NCI-H2227 treated with DMSO at 0.1 percent for 48 hours (cell line): ENCODE results near the gene ZNF44.

Source experiments
- DNase-seq: peaks from one replicate; lab custom pipeline; 2025; lab: John Stamatoyannopoulos, UW

ZNF44 gene

DNA sequence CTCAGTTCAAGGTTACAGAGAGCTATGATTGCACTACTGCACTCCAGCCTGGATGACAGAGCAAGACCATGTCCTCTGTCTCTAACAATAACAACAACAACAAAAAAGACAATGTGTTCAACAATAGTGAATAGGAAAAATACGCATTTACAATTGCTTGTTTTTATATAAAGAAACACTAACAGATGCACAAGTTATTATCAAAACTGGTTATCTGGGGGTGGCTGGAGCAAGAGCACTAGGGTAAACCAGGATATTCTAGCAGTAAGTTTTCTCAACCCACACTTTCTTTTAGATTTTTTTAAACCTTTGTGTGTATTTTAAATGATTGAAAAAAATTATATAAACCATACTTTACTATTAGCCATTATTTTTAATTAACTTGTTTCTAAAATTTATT is 33.1 kb downstream of the ZNF44 start:
- DNase-seq = no peak

GRCh38 chr19:12260861-12261260 is 33.8 kb downstream of the ZNF44 start:
- no peak for DNase-seq

DNA sequence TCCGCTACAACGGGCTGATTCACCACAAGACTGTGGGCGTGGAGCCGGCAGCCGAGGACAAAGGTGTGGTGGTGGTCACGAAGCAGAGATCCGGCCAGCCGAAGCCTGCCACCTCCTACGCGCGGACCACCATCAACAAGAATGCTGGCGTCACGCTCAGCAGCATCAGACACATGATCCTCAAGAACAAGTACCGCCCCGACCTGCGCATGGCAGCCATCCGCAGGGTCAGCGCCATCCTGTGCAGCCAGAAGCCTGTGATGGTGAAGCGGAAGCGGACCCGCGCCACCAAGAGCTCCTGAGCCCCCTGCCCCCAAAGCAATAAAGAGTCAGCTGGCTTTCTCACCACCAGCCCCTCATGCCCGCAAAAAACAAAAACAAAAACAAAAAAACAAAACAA is 34.4 kb downstream of the ZNF44 start:
- no peak for DNase-seq

GRCh38 chr19:12255372-12255771 is 39.3 kb downstream of the ZNF44 start:
- no peak for DNase-seq

DNA sequence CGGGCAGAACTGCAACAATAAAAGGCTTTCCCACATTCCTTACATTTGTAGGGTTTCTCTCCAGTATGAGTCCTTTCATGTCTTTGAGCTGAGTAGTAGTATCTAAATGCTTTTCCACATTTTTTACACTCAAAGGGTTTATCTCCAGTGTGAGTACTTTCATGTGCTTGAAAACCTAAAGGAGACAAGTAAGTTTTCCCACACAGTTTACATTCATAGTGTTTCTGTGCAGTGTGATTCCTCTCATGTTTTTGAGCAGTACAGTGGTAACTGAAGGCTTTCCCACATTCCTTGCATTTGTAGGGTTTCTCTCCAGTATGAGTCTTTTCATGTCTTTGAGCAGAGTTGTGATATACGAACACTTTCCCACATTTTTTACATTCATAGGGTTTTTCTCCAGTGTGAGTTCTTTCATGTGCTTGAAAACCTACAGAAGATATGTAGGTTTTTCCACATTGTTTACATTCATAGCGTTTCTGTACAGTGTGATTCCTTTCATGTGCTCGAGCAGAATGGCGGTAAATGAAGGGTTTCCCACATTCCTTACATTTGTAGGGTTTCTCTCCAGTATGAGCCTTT is 47.0 kb downstream of the ZNF44 start:
- no peak for DNase-seq

DNA sequence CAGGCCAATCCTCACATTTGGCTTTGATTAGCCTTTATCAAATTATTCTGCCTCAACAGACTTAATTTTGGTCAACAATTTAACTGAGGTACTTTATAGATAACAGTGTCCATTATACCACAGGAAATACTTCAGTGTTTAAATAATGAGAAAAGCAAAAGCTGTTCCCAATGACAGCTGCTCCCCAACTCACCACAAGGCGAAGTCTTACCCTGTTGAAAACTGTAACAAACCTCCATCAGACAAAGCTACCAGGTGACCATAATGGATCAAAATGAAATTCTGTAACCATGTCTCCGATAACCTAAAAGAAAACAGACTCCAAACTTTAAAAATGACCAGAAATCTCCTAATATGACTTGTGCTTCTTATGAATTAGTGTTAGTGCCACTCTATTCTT is 50.3 kb downstream of the ZNF44 start:
- DNase-seq = no peak

DNA sequence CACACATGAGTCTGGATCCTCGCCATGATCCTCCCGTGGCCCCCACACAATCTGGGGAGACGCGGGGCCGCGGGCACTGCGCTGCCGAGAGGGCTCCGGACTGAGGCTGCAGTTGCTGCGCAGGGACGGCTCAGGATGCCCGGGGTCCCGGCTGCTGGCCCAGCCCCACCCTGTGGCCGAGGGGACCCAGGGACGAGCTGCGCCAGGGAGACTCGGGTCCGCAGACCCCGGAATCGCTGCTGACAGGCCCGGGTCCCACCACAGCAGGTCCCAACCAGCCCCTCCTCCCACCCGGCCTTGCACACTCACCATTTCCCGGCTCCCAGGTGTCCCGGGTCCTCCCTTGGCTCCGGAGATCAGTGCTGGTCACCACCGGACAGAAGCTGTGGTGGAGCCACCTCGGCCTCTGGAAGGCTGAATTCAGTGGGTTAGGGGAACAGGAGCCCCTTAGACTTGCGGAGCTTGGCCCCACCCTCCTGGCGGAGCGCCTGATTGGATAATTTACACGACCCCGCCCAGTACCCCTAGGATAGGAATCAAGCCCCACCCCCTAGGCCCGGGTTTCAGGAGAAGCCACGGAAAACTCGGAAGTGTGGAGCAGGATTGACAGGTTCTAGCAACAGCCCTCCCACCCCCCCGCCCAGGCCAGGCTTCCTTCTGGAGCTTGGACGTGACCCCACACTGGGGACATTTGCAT is 57.4 kb downstream of the ZNF44 start:
- no peak for DNase-seq

DNA sequence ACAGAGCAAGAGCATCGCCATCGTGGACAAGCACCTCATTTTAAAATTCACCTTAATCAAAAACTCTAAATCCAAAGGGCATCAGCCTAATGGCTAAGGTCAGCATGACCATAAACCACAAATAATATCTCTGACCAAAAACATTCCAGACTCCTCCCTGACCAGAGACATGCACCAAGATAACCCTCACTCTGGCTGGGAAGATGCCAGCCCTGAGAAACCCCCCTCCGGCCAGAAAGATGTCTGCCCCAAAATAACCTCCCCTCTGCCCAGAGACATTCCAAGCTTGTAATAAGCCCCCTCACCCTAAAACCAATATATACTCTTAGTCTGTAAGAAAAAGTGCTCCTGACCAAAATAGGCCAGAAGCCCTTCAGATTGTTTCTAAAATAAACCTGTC is 61.7 kb downstream of the ZNF44 start:
- DNase-seq = no peak

- no peak for DNase-seq
These were observed 63.6 kb downstream of the ZNF44 start for GRCh38 chr19:12230751-12231733.

DNA sequence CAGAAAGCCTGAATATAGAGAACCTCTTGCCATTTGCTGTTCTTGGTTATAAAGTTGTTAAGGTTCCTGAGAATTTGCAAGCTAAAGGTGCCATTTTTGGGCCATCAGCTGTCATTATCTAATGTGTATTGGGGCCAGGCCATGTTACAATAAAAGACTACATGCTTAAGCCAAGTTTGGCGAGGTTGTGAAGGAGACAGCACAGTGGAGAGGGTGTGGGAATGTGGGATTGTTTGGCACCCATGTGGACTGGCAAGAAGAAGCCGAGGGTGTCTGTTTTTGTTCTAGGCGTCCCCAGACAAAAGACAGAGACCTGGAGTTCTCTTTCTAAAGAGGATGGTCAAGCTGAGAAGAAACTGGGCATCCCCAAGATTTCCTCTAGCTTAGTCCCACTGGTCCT is 64.7 kb downstream of the ZNF44 start:
- DNase-seq = no peak

DNA sequence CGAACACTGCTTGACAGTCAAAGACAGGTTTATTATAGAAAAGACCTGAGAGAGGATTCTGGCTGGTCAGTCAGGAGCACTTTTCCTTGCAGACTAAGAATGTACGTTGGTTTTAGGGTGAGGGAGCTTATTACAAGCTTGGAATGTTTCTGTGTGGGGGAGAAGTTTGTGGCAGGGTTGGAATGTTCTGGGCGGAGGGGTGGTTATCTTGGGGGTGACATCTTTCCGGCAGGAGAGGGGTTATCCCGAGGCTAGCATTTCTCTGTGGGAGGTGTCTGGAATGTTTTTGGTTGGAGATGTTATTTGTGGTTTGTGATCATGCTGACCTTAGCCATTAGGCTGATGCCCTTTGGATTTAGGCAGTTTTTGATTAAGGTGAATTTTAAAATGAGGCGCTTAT is 70.0 kb downstream of the ZNF44 start:
- no peak for DNase-seq

- no peak for DNase-seq
These were observed 71.6 kb downstream of the ZNF44 start for GRCh38 chr19:12222980-12223630.
